Mesendoderm (in vitro differentiated cells): ENCODE data around the gene RXFP4.

Experiments
- DNase-seq: peaks from one replicate; pipeline ENCODE4 v3.0.0; 2013
- H2AK5ac ChIP-seq: 2 replicates; pipeline ENCODE4 v1.6.1; 2013; ENCODE audit warnings: low read length, inconsistent platforms
- H2BK120ac ChIP-seq: 2 replicates; pipeline ENCODE4 v1.6.1; 2013; ENCODE audit warnings: low read depth, mild to moderate bottlenecking, low read length, moderate library complexity, mixed read lengths
- H2BK15ac ChIP-seq: replicated peaks from 2 replicates; pipeline ENCODE4 v1.6.1; 2013; ENCODE audit warnings: low read depth, mild to moderate bottlenecking, moderate library complexity
- H2BK5ac ChIP-seq: 2 replicates; pipeline ENCODE4 v1.6.1; 2013; ENCODE audit warnings: low read length, inconsistent platforms
- H3K18ac ChIP-seq: 2 replicates; pipeline ENCODE4 v1.6.1; 2013; ENCODE audit warnings: mild to moderate bottlenecking, low read length, mixed read lengths
- H3K23ac ChIP-seq: one replicate; pipeline ENCODE4 v1.6.1; 2013; ENCODE audit warnings: low read length
- H3K27ac ChIP-seq: 2 replicates; pipeline ENCODE4 v1.5.1; 2013; ENCODE audit warnings: low read depth, mild to moderate bottlenecking, inconsistent platforms, low read length, moderate library complexity
- H3K27me3 ChIP-seq: 2 replicates; pipeline ENCODE4 v1.6.1; 2013; ENCODE audit warnings: low read length, control low read depth, mild to moderate bottlenecking, inconsistent platforms; ENCODE audit not compliant: insufficient read depth, poor library complexity
- H3K36me3 ChIP-seq: 2 replicates; pipeline ENCODE4 v1.6.1; 2013; ENCODE audit warnings: low read length, inconsistent platforms; ENCODE audit not compliant: control insufficient read depth, insufficient read depth
- H3K4ac ChIP-seq: one replicate; pipeline ENCODE4 v1.6.1; 2013; ENCODE audit warnings: low read depth, mild to moderate bottlenecking, low read length, moderate library complexity
- H3K4me1 ChIP-seq: 2 replicates; pipeline ENCODE4 v1.6.1; 2013; ENCODE audit warnings: low read depth, low read length, inconsistent platforms; ENCODE audit not compliant: control insufficient read depth
- H3K4me2 ChIP-seq: 2 replicates; pipeline ENCODE4 v1.6.1; 2013; ENCODE audit warnings: low read length
- H3K4me3 ChIP-seq: 2 replicates; pipeline ENCODE4 v1.5.1; 2013; ENCODE audit warnings: mild to moderate bottlenecking, low read length
- H3K56ac ChIP-seq: one replicate; pipeline ENCODE4 v1.6.1; 2013; ENCODE audit warnings: low read length
- H3K79me1 ChIP-seq: 2 replicates; pipeline ENCODE4 v1.6.1; 2013; ENCODE audit warnings: low read length, inconsistent platforms
- H3K79me2 ChIP-seq: 2 replicates; pipeline ENCODE4 v1.6.1; 2013; ENCODE audit warnings: mild to moderate bottlenecking, low read length; ENCODE audit not compliant: control insufficient read depth, insufficient read depth
- H3K9ac ChIP-seq: 2 replicates; pipeline ENCODE4 v1.6.1; 2013; ENCODE audit warnings: low read length, inconsistent platforms
- H4K5ac ChIP-seq: one replicate; pipeline ENCODE4 v1.6.1; 2013; ENCODE audit warnings: low read length
- H4K8ac ChIP-seq: one replicate; pipeline ENCODE4 v1.6.1; 2013; ENCODE audit warnings: low read depth, mild to moderate bottlenecking, control low read depth, low read length, moderate library complexity
- WGBS: extraction: QIAGEN DNeasy Blood & Tissue Kit; methylation state at CpG from one replicate; pipeline ENCODE4 v1.1.7; 2013; ENCODE audit warnings: low lambda C conversion rate, missing lambda C conversion rate; ENCODE audit not compliant: insufficient coverage; ENCODE audit errors: extremely low coverage; 5-methylcytosine and 5-hydroxymethylcytosine counted together

Gene RXFP4

GRCh38 chr1:155946633-155947219, 5.3 kb downstream of the RXFP4 start:
- Histone ChIP-seq H2AK5ac (no peak overlapping the region), H3K27ac (no peak overlapping the region), H3K36me3 (peaks cover 18% of the 10 kb centered on the region)

GRCh38 chr1:155947292-155947691, 5.9 kb downstream of the RXFP4 start:
- no CpG with 5 or more reads among the region's 4 CpGs for WGBS
- Histone ChIP-seq H3K79me2 (no peaks in the 10 kb centered on the region), H3K56ac (no peak overlapping the region), H3K4ac (no peak overlapping the region), H3K18ac (no peak overlapping the region), H3K27ac (no peak overlapping the region), H3K79me1 (no peaks in the 10 kb centered on the region), H3K23ac (no peak overlapping the region), H3K36me3 (peaks cover 22% of the 10 kb centered on the region), H2BK120ac (no peak overlapping the region), H3K4me1 (peaks cover 5% of the 10 kb centered on the region), H3K4me2 (no peak overlapping the region), H3K27me3 (no peaks in the 10 kb centered on the region), H3K4me3 (no peak overlapping the region), H2AK5ac (no peak overlapping the region), H2BK15ac (no peak overlapping the region), H4K8ac (no peak overlapping the region), H3K9ac (no peak overlapping the region), H2BK5ac (no peak overlapping the region), H4K5ac (no peak overlapping the region)
- DNase-seq = no peak

More at GRCh38 chr1:155946633-155947219, 5.3 kb downstream of the RXFP4 start:
- no peak overlapping the region for H4K5ac ChIP-seq
- no peak overlapping the region for H3K4me2 ChIP-seq
- no peak overlapping the region for H2BK120ac ChIP-seq
- H2BK5ac ChIP-seq = no peak overlapping the region
- H2BK15ac ChIP-seq = no peak overlapping the region
- H3K18ac ChIP-seq = no peak overlapping the region
- H3K56ac ChIP-seq = no peak overlapping the region
- H3K4me1 ChIP-seq = peaks cover 5% of the 10 kb centered on the region
- H3K79me2 ChIP-seq = no peaks in the 10 kb centered on the region
- no peak for DNase-seq
- H3K4me3 ChIP-seq = no peak overlapping the region
- H3K79me1 ChIP-seq = no peaks in the 10 kb centered on the region
- no peak overlapping the region for H3K4ac ChIP-seq
- no peak overlapping the region for H3K23ac ChIP-seq
- H3K9ac ChIP-seq = no peak overlapping the region
- WGBS = no CpG with 5 or more reads among the region's 8 CpGs
- no peaks in the 10 kb centered on the region for H3K27me3 ChIP-seq
- H4K8ac ChIP-seq = no peak overlapping the region

GRCh38 chr1:155947741-155948140, 6.3 kb downstream of the RXFP4 start:
- Histone ChIP-seq H2BK5ac (no peak overlapping the region), H3K79me1 (no peaks in the 10 kb centered on the region), H2BK120ac (no peak overlapping the region), H3K23ac (no peak overlapping the region), H3K27me3 (no peaks in the 10 kb centered on the region), H3K27ac (no peak overlapping the region), H4K8ac (no peak overlapping the region), H3K79me2 (no peaks in the 10 kb centered on the region), H3K18ac (no peak overlapping the region), H3K9ac (no peak overlapping the region), H3K36me3 (peaks cover 24% of the 10 kb centered on the region), H3K56ac (no peak overlapping the region), H2AK5ac (no peak overlapping the region), H2BK15ac (no peak overlapping the region), H3K4me2 (no peak overlapping the region), H4K5ac (no peak overlapping the region), H3K4me3 (no peak overlapping the region), H3K4ac (no peak overlapping the region), H3K4me1 (peaks cover 5% of the 10 kb centered on the region)
- no peak for DNase-seq
- no CpG with 5 or more reads among the region's 8 CpGs for WGBS

- no CpG with 5 or more reads among the region's 27 CpGs for WGBS
- no peak overlapping the region for H3K4me2 ChIP-seq
- H4K8ac ChIP-seq = no peak overlapping the region
- no peak overlapping the region for H2BK120ac ChIP-seq
- H3K79me2 ChIP-seq = no peaks in the 10 kb centered on the region
- no peak overlapping the region for H2BK15ac ChIP-seq
- no peaks in the 10 kb centered on the region for H3K27me3 ChIP-seq
- H3K4me3 ChIP-seq = no peak overlapping the region
- peaks cover 27% of the 10 kb centered on the region for H3K36me3 ChIP-seq
- no peak overlapping the region for H3K4ac ChIP-seq
- H3K27ac ChIP-seq = no peak overlapping the region
- H2AK5ac ChIP-seq = no peak overlapping the region
- no peak for DNase-seq
- no peak overlapping the region for H3K9ac ChIP-seq
- no peak overlapping the region for H4K5ac ChIP-seq
- H3K56ac ChIP-seq = no peak overlapping the region
- H3K23ac ChIP-seq = no peak overlapping the region
- no peak overlapping the region for H2BK5ac ChIP-seq
- peaks cover 5% of the 10 kb centered on the region for H3K4me1 ChIP-seq
- H3K18ac ChIP-seq = no peak overlapping the region
- no peaks in the 10 kb centered on the region for H3K79me1 ChIP-seq
These were observed 9.4 kb downstream of the RXFP4 start for GRCh38 chr1:155950829-155951228.

GRCh38 chr1:155951753-155952504, 10.5 kb downstream of the RXFP4 start:
- H2BK5ac ChIP-seq = no peak overlapping the region
- H3K18ac ChIP-seq = no peak overlapping the region
- H3K4ac ChIP-seq = no peak overlapping the region
- no peak overlapping the region for H4K8ac ChIP-seq
- WGBS = no CpG with 5 or more reads among the region's 6 CpGs
- H3K27ac ChIP-seq = no peak overlapping the region
- H3K4me2 ChIP-seq = no peak overlapping the region
- no peak overlapping the region for H4K5ac ChIP-seq
- peaks cover 25% of the 10 kb centered on the region for H3K36me3 ChIP-seq
- no peaks in the 10 kb centered on the region for H3K4me1 ChIP-seq
- H3K9ac ChIP-seq = no peak overlapping the region
- no peak overlapping the region for H2BK120ac ChIP-seq
- no peaks in the 10 kb centered on the region for H3K27me3 ChIP-seq
- DNase-seq = no peak
- no peaks in the 10 kb centered on the region for H3K79me2 ChIP-seq
- no peak overlapping the region for H3K56ac ChIP-seq
- no peak overlapping the region for H2BK15ac ChIP-seq
- no peak overlapping the region for H2AK5ac ChIP-seq
- no peak overlapping the region for H3K23ac ChIP-seq
- no peaks in the 10 kb centered on the region for H3K79me1 ChIP-seq
- no peak overlapping the region for H3K4me3 ChIP-seq
